ENCODE measurements around the gene IPO5.
"Not testable (repeated sequence)": the region's sequence is repeated elsewhere in the genome, so short reads cannot be mapped to it uniquely, and the experiment has no call there.

Gene IPO5

GRCh38 chr13:97949316-97949715 is 4.2 kb upstream of the IPO5 start:
- not testable (repeated sequence) for DNase-seq (ENCODE audit: low read depth in 2 of 2)

- DNase-seq (ENCODE audit: low read depth in 2 of 2): no peak
These were observed 2.1 kb upstream of the IPO5 start for GRCh38 chr13:97951376-97951775.

- DNase-seq (ENCODE audit: low read depth in 2 of 2): not testable (repeated sequence)
These were observed 644 bp upstream of the IPO5 start for GRCh38 chr13:97952831-97953230.

GRCh38 chr13:97961340-97961739 is 7.9 kb downstream of the IPO5 start:
- DNase-seq (ENCODE audit: low read depth in 2 of 2): no peak

- no peak for DNase-seq (ENCODE audit: low read depth in 2 of 2)
These were observed 9.4 kb downstream of the IPO5 start for GRCh38 chr13:97962887-97963286.

- DNase-seq (ENCODE audit: low read depth in 2 of 2): no peak
These were observed 13.8 kb downstream of the IPO5 start for GRCh38 chr13:97967226-97967625.

GRCh38 chr13:97967948-97968347 is 14.5 kb downstream of the IPO5 start:
- DNase-seq (ENCODE audit: low read depth in 2 of 2): no peak

- DNase-seq (ENCODE audit: low read depth in 2 of 2): no peak
These were observed 18.0 kb downstream of the IPO5 start for GRCh38 chr13:97971519-97971918.

GRCh38 chr13:97974773-97975172 is 21.3 kb downstream of the IPO5 start:
- no peak for DNase-seq (ENCODE audit: low read depth in 2 of 2)

GRCh38 chr13:97975280-97975847 is 21.9 kb downstream of the IPO5 start:
- DNase-seq (ENCODE audit: low read depth in 2 of 2): no peak

GRCh38 chr13:97975848-97976609 is 22.6 kb downstream of the IPO5 start:
- peak; percentile 70 to 87 for DNase-seq (ENCODE audit: low read depth in 2 of 2)

- DNase-seq (ENCODE audit: low read depth in 2 of 2): no peak
These were observed 23.4 kb downstream of the IPO5 start for GRCh38 chr13:97976610-97977521.

GRCh38 chr13:97977982-97978381 is 24.5 kb downstream of the IPO5 start:
- no peak for DNase-seq (ENCODE audit: low read depth in 2 of 2)

- DNase-seq (ENCODE audit: low read depth in 2 of 2): no peak
These were observed 25.2 kb downstream of the IPO5 start for GRCh38 chr13:97978651-97979050.

GRCh38 chr13:97979051-97979450 is 25.6 kb downstream of the IPO5 start:
- no peak for DNase-seq (ENCODE audit: low read depth in 2 of 2)

- DNase-seq (ENCODE audit: low read depth in 2 of 2): no peak
These were observed 26.1 kb downstream of the IPO5 start for GRCh38 chr13:97979556-97979955.

GRCh38 chr13:97982286-97982685 is 28.8 kb downstream of the IPO5 start:
- DNase-seq (ENCODE audit: low read depth in 2 of 2): no peak

- DNase-seq (ENCODE audit: low read depth in 2 of 2): no peak
These were observed 33.4 kb downstream of the IPO5 start for GRCh38 chr13:97986835-97987234.

- DNase-seq (ENCODE audit: low read depth in 2 of 2): no peak
These were observed 46.2 kb downstream of the IPO5 start for GRCh38 chr13:97999653-98000052.

GRCh38 chr13:98004107-98004506 is 50.6 kb downstream of the IPO5 start:
- no peak for DNase-seq (ENCODE audit: low read depth in 2 of 2)

- not testable (repeated sequence) for DNase-seq (ENCODE audit: low read depth in 2 of 2)
These were observed 51.5 kb downstream of the IPO5 start for GRCh38 chr13:98004997-98005396.

GRCh38 chr13:98007001-98007400 is 53.5 kb downstream of the IPO5 start:
- no peak for DNase-seq (ENCODE audit: low read depth in 2 of 2)

- DNase-seq (ENCODE audit: low read depth in 2 of 2): no peak
These were observed 59.8 kb downstream of the IPO5 start for GRCh38 chr13:98013241-98013640.

Data from stimulated activated CD4-positive, alpha-beta T cell treated with anti-CD3 and anti-CD28 coated beads, Interleukin-1b, Interleukin-23, amount 100 ng/mL, for 1 hour (primary cell).